K562 treated with DMSO at 1 percent for 12 hours (cell line): ENCODE results near the gene LCN10. TPM values are rescaled to one million over a fixed set of nuclear protein-coding genes. Genes with fewer than 3 reads are reported as not detected.

Experiments used
- total RNA-seq: library from RNA; unstranded; fragments of 300-600 nt; gene quantifications from 2 replicates; pipeline ENCODE4 v1.2.3, GENCODE V29; 2022; ENCODE audit not compliant: insufficient read depth

LCN10 gene
- total RNA-seq, result not detected in 2 replicates

GRCh38 chr9:136742591-136743391 is at the start of gene LCN10:
Gene LCN10, minus strand, starts transcription at chr9:136742940. Its CDS starts 37 bp downstream, at chr9:136742903.

GRCh38 chr9:136790640-136791515 is 48.1 kb upstream of the LCN10 start, which contains the start of gene TMEM141:
Gene TMEM141, plus strand, starts transcription at chr9:136791344. Its CDS starts 27 bp downstream, at chr9:136791371.

GRCh38 chr9:136764301-136764891 is 21.7 kb upstream of the LCN10 start, which contains the start of gene LCN15:
Gene LCN15, minus strand, starts transcription at chr9:136764518. Its CDS starts 30 bp downstream, at chr9:136764488.

GRCh38 chr9:136748201-136748600 is 5.5 kb upstream of the LCN10 start, which contains the start of gene LCN6:
Gene LCN6, minus strand, starts transcription at chr9:136748525. Its CDS starts 42 bp downstream, at chr9:136748483.

GRCh38 chr9:136711751-136712689 is 30.7 kb downstream of the LCN10 start, which contains the start of gene DIPK1B:
Gene DIPK1B, plus strand, starts transcription at chr9:136712572. Its CDS starts 94 bp downstream, at chr9:136712666.

Other genes with a start within 250 kb of the LCN10 start
- 4.5 and 20.9 TPM in 2 replicates for gene NOTCH1, start 196.9 kb downstream of the LCN10 start, total RNA-seq
- gene EGFL7, start 80.0 kb downstream of the LCN10 start, total RNA-seq, result 66.9 and 92.7 TPM in 2 replicates
- 74.6 and 81.1 TPM in 2 replicates for gene AGPAT2, start 55.5 kb downstream of the LCN10 start, total RNA-seq
- 11.1 and 12.0 TPM in 2 replicates for gene DIPK1B, start 30.4 kb downstream of the LCN10 start, total RNA-seq
- gene LCN6, start 5.6 kb upstream of the LCN10 start, total RNA-seq, result not detected in 2 replicates
- not detected in 2 replicates for gene LCN8, start 15.3 kb upstream of the LCN10 start, total RNA-seq
- not detected in 2 replicates for gene LCN15, start 21.6 kb upstream of the LCN10 start, total RNA-seq
- 32.1 and 71.4 TPM in 2 replicates for gene TMEM141, start 48.4 kb upstream of the LCN10 start, total RNA-seq
- 0.42 TPM in 1 of 2 replicates, not detected in the other for gene CCDC183, start 53.4 kb upstream of the LCN10 start, total RNA-seq
- gene RABL6, start 65.0 kb upstream of the LCN10 start, total RNA-seq, result 123 and 151 TPM in 2 replicates
- gene AJM1, start 99.5 kb upstream of the LCN10 start, total RNA-seq, result 6.5 and 14.3 TPM in 2 replicates
- 119 and 244 TPM in 2 replicates for gene PHPT1, start 106.5 kb upstream of the LCN10 start, total RNA-seq
- gene MAMDC4, start 109.4 kb upstream of the LCN10 start, total RNA-seq, result 3.4 and 3.6 TPM in 2 replicates
- 551 and 781 TPM in 2 replicates for gene EDF1, start 123.4 kb upstream of the LCN10 start, total RNA-seq
- 25.9 and 33.7 TPM in 2 replicates for gene TRAF2, start 143.6 kb upstream of the LCN10 start, total RNA-seq
- 126 and 129 TPM in 2 replicates for gene FBXW5, start 201.8 kb upstream of the LCN10 start, total RNA-seq
- not detected in 2 replicates for gene C8G, start 202.3 kb upstream of the LCN10 start, total RNA-seq
- not detected in 2 replicates for gene LCN12, start 209.3 kb upstream of the LCN10 start, total RNA-seq
- gene PTGDS, start 234.6 kb upstream of the LCN10 start, total RNA-seq, result 12.3 and 16.0 TPM in 2 replicates
- not detected in 2 replicates for gene LCNL1, start 240.1 kb upstream of the LCN10 start, total RNA-seq
- 91.4 and 99.8 TPM in 2 replicates for gene PAXX, start 249.5 kb upstream of the LCN10 start, total RNA-seq